Breast epithelium (tissue), 4 donors: ENCODE results near the gene ILDR1. TPM values are rescaled to one million over a fixed set of nuclear protein-coding genes. Genes with fewer than 3 reads are reported as not detected.

Source experiments
- DNase-seq, 2 donors: peaks; one replicate each; pipeline ENCODE4 v3.0.0-alpha.2; 2019; ENCODE audit warnings: low spot score in 2 of 2
- H3K27ac ChIP-seq, 2 donors: fragments of 200-600 bp; sonication (generic) in 1 of 2; one replicate each; pipeline ENCODE4 v1.5.1; 2016 to 2019; ENCODE audit warnings: mild to moderate bottlenecking in 1 of 2
- H3K27me3 ChIP-seq, 2 donors: fragments of 200-600 bp; sonication (generic) in 1 of 2; one replicate each; pipeline versions ENCODE4 v1.5.1 to v1.6.0; 2017 to 2019; ENCODE audit warnings: control low read depth in 1 of 2, mild to moderate bottlenecking in 1 of 2
- H3K36me3 ChIP-seq: fragments of 200-600 bp; one replicate; pipeline ENCODE4 v1.5.1; 2019
- H3K4me1 ChIP-seq, 2 donors: fragments of 200-600 bp; sonication (generic); one replicate each; pipeline ENCODE4 v1.5.1; 2016 to 2019; ENCODE audit warnings: control low read depth in 1 of 2
- H3K4me3 ChIP-seq, 3 donors: fragments of 200-600 bp; sonication (generic); 1 replicate in 2 of 3; 2 replicates in 1 of 3; pipeline ENCODE4 v1.5.1; 2016 to 2019; ENCODE audit warnings: mild to moderate bottlenecking in 3 of 3, moderate library complexity in 2 of 3
- H3K9me3 ChIP-seq, 2 donors: fragments of 200-600 bp; sonication (generic) in 1 of 2; one replicate each; pipeline ENCODE4 v1.5.1; 2016 to 2019; ENCODE audit warnings: control low read depth in 1 of 2
- POLR2A ChIP-seq: fragments of 450-650 bp; IDR thresholded peaks from one replicate; pipeline ENCODE4 v1.6.1; 2016; ENCODE audit warnings: antibody characterized with exemption, mild to moderate bottlenecking, moderate library complexity
- POLR2AphosphoS5 ChIP-seq, 3 donors: sonication (generic); formaldehyde crosslinking; IDR thresholded peaks; one replicate each; pipeline ENCODE4 v1.6.1; 2017; ENCODE audit warnings: antibody characterized with exemption in 3 of 3
- intact Hi-C: fragments of 100-400 bp; cut with DNase I; formaldehyde crosslinking; loops from one replicate; pipeline ENCODE4 v1.15.1; 2023; ENCODE audit warnings: low total_unique reads
- total RNA-seq, 3 donors: library from RNA; depleted of rRNA; stranded (reverse); fragments of >200 nt; gene quantifications; one replicate each; pipeline ENCODE4 v1.1.0, GENCODE V29; 2016
- TF ChIP-seq, protein P1 (sequence below), 3 donors: fragments of 450-650 bp; IDR thresholded peaks; one replicate each; pipeline ENCODE4 v1.5.1; 2016 to 2017; ENCODE audit warnings: antibody characterized with exemption in 3 of 3, mild to moderate bottlenecking in 3 of 3, moderate library complexity in 3 of 3

ILDR1 gene
- total RNA-seq, 3 donors from 2014 or later: 3.3 to 5.9 TPM; not detected in 1

DNA sequence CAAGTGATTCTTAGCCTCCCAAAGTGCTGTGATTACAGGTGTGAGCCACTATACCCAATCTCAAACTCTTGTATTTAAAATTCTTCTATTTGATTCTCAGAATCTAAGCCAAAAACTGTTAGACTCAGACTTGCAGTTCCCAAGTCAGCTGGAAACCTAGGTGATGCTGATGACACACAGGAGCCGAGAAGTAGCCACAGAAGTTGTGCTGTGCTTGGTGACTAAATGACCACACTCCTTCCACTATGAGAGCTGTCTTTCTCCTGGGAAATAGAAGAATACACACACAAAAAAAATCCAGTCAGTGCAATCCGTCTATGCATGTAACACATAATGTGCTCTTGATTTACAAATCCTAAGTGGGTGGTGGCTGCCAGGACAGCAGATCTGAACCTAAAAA is 33.9 kb downstream of the ILDR1 start:
- Histone ChIP-seq H3K9me3 (peaks cover 4 to 12% of the 10 kb centered on the region in 2 donors), H3K4me3 (no peak overlapping the region), H3K27me3 (no peaks in the 10 kb centered on the region), H3K27ac (no peak overlapping the region), H3K4me1 (no peaks in the 10 kb centered on the region), H3K36me3 (no peaks in the 10 kb centered on the region)
- intact Hi-C loops: no loop called here
- DNase-seq: no peak
- TF ChIP-seq POLR2A (no peak), POLR2AphosphoS5 (IDR thresholded peaks at IDR 0.05) (no peak)
- TF ChIP-seq, protein P1, sequence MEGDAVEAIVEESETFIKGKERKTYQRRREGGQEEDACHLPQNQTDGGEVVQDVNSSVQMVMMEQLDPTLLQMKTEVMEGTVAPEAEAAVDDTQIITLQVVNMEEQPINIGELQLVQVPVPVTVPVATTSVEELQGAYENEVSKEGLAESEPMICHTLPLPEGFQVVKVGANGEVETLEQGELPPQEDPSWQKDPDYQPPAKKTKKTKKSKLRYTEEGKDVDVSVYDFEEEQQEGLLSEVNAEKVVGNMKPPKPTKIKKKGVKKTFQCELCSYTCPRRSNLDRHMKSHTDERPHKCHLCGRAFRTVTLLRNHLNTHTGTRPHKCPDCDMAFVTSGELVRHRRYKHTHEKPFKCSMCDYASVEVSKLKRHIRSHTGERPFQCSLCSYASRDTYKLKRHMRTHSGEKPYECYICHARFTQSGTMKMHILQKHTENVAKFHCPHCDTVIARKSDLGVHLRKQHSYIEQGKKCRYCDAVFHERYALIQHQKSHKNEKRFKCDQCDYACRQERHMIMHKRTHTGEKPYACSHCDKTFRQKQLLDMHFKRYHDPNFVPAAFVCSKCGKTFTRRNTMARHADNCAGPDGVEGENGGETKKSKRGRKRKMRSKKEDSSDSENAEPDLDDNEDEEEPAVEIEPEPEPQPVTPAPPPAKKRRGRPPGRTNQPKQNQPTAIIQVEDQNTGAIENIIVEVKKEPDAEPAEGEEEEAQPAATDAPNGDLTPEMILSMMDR (IDR thresholded peaks at IDR 0.05): no peak

DNA sequence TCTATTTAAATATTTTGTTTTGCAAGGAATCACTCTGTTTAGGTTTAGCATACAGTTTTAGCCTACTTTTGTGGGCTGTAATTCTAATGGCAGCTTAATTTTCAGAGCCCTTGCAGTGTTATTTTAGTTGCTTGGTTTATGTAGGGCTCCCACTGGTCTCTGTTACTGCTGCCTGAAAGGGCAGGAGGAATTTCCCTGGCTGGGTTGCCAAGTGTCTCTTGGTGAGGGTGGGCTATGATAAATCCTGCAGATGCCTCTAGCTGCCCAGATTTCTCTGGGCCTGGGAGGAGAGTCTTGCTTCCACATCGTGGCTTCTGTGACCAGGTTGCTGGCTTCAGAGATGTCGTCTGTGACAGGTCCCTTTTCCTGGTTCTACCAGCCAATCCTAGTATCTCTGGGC is 36.2 kb downstream of the ILDR1 start:
- intact Hi-C loops: no loop called here
- TF ChIP-seq POLR2A (no peak), POLR2AphosphoS5 (IDR thresholded peaks at IDR 0.05) (no peak)
- TF ChIP-seq, protein P1 (IDR thresholded peaks at IDR 0.05): no peak

DNA sequence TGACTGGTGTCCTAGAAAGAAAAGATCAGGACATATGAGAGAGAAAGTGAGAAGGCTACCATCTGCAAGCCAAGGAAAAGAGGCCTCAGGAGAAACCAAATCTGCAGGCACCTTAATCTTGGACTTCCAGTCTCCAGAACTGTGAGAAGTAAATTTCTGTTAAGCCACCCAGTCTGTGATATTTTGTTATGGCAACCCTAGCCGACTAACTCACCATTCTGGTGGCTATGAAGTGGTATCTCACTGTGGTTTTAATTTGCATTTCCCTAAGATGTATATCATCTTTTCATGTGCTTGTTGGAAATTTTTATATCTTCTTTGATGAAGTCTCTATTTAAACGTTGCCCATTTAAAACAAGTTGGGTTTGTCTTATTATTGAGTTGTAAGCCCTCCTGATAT is 40.6 kb downstream of the ILDR1 start:
- no peak for TF ChIP-seq POLR2A
- TF ChIP-seq, protein P1 (IDR thresholded peaks at IDR 0.05): no peak
- TF ChIP-seq POLR2AphosphoS5 (IDR thresholded peaks at IDR 0.05): no peak

More for the DNA sequence above, 36.2 kb downstream of the ILDR1 start:
- Histone ChIP-seq H3K4me1 (no peaks in the 10 kb centered on the region), H3K27me3 (no peaks in the 10 kb centered on the region), H3K9me3 (peaks cover 5 to 18% of the 10 kb centered on the region in 2 donors), H3K27ac (no peak overlapping the region), H3K36me3 (no peaks in the 10 kb centered on the region), H3K4me3 (no peak overlapping the region)
- no peak for DNase-seq

DNA sequence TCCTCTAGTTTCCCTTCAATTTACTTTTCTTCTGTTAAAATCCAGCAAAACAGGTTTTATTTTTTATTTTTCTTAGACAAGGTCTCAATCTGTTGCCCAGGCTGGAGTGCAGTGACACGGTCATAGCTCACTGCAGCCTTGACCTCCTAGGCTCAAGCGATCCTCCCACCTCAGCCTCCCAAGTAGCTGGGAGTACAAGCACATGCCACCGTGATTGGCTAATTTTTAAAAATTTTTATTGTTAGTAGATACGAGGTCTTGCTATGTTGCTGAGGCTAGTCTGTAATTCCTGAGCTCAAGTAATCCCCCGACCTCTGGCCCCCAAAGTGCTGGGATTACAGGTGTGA is 41.6 kb downstream of the ILDR1 start:
- intact Hi-C loops: no loop called here
- Histone ChIP-seq H3K4me1 (no peaks in the 10 kb centered on the region), H3K4me3 (no peak overlapping the region), H3K27ac (no peak overlapping the region), H3K9me3 (peaks cover 5 to 25% of the 10 kb centered on the region in 2 donors), H3K27me3 (no peaks in the 10 kb centered on the region), H3K36me3 (no peaks in the 10 kb centered on the region)
- TF ChIP-seq, protein P1 (IDR thresholded peaks at IDR 0.05): no peak
- no peak for TF ChIP-seq POLR2A
- no peak for TF ChIP-seq POLR2AphosphoS5 (IDR thresholded peaks at IDR 0.05)
- DNase-seq: no peak

More for the DNA sequence above, 40.6 kb downstream of the ILDR1 start:
- intact Hi-C loops: no loop called here
- Histone ChIP-seq H3K9me3 (peaks cover 5 to 25% of the 10 kb centered on the region in 2 donors), H3K27me3 (no peaks in the 10 kb centered on the region), H3K4me1 (no peaks in the 10 kb centered on the region), H3K36me3 (no peaks in the 10 kb centered on the region), H3K4me3 (no peak overlapping the region), H3K27ac (no peak overlapping the region)
- DNase-seq: no peak

DNA sequence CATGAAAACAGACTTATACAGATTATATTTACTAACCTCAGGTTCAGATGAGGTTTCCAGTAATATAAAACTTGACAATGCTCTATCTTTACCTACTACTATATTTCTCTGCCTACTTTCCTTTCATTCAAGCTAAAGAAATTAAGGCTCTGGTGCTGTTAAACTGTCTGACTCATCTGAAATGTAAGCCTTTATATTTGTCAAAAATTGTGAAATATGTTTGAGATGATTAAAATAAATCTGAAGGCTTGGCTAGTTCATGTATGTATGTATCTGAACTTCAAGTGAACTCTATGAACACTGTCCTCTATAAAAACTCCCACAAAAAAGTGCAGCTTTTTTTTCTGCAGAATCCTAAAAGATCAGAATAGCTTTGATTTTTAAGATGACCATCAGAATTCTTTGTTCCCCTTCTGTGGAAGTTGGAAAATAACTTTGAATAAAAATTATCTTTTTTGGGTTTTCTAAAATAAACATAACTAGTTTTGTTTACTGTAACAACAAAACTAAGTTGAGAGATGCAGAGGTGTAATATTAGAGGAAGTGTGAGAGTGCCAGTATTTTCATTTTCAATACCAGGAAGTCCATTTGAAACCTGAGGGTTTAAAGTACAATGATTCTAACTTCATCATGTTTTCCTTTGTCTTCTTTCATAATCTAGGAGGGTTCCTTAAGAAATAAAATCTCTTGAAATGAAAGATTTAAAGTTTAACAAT is 42.2 kb downstream of the ILDR1 start:
- DNase-seq: no peak
- Histone ChIP-seq H3K36me3 (no peaks in the 10 kb centered on the region), H3K4me3 (no peak overlapping the region), H3K27me3 (no peaks in the 10 kb centered on the region), H3K4me1 (no peaks in the 10 kb centered on the region), H3K27ac (no peak overlapping the region), H3K9me3 (peaks cover 5 to 25% of the 10 kb centered on the region in 2 donors)
- TF ChIP-seq POLR2AphosphoS5 (IDR thresholded peaks at IDR 0.05) (no peak), POLR2A (no peak)
- TF ChIP-seq, protein P1 (IDR thresholded peaks at IDR 0.05): no peak
- intact Hi-C loops: no loop called here
